Measurements from ENCODE around the gene QPCT. TPM values are rescaled to one million over a fixed set of nuclear protein-coding genes. Genes with fewer than 3 reads are reported as not detected.

QPCT gene
- total and polyA plus RNA-seq, 2 experiments from 2014 or later, result 0.81 to 2.0 TPM

DNA sequence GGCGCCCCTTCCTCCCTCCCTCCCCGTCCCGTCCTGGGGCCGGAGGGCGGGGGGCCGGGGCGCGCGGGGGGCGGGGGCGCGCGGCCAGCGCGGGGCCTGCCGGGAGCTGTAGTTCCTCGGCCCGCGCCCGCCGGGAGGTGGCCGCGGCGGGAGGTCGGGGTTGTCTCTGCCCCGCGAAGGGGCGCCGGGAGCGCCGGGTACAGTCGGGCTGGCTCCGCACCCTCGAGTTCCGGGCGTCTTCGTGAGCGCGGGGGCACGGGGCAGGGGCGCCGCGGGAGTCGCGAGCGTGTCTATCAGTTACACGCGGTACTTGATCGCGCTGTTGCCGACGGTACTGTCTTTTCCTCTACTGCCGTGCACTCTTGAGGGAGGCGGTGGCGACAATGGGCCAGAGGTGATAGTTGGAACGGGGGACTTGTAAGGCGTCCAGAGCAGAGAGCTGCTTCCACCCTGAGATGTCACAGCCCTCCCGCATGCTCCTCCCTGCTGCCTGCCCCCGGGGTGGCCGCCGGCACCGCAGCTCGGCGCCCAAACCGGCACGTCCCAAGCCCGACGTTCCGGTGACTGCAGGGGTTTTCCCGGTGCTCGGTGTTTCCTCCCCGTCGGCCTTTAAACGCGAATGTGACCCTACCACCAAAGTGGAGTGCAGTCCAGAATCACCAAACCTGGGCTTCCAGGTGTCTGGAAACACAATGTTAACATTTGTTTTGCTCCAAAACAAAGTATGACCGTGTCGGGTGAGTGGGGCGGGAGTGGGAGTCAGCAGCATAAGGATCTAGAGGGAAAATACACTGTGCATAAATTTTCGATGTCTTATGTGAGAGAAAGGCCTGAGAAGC lies 19.4 kb upstream of the QPCT start, which contains the start of gene PRKD3:
Gene PRKD3, minus strand, starts transcription at position 48 of the 839 bp plus-strand sequence. CDS start 8,309 bp downstream, outside the sequence.
- H3K4me2 ChIP-seq, result peak within 1 kb of the TSS; percentile 89
- peak within 1 kb of the TSS; percentile 95 for H2AFZ ChIP-seq
- peak within 1 kb of the TSS; percentile 86 for H3K4me3 ChIP-seq
- 2% methylated on average over 53 of the region's 79 CpGs for WGBS (ENCODE audit: low lambda C conversion rate, missing lambda C conversion rate)
- DNase-seq (ENCODE audit: low spot score), result peak; percentile 52
- no peaks in the 10 kb centered on the region for H3K9me2 ChIP-seq (replicated peaks; ENCODE audit: insufficient read depth)
- peaks cover 7% of the 10 kb centered on the region for H3K4me1 ChIP-seq (ENCODE audit: insufficient read depth)
- no peaks in the 10 kb centered on the region for H3K9me3 ChIP-seq (ENCODE audit: low read depth)
- no peaks in the 10 kb centered on the region for H3K27me3 ChIP-seq
- peaks cover 40% of the 10 kb centered on the region for H3K79me2 ChIP-seq
- peak within 1 kb of the TSS; percentile 81 for H3K27ac ChIP-seq
- H4K20me1 ChIP-seq (ENCODE audit: insufficient read depth, poor library complexity, severe bottlenecking), result peaks cover 14% of the 10 kb centered on the region
- no peaks in the 10 kb centered on the region for H3K36me3 ChIP-seq (replicated peaks; ENCODE audit: insufficient read depth, low read depth)
- TF ChIP-seq EZH2phosphoT487 (IDR thresholded peaks at IDR 0.05; ENCODE audit: low read depth, severe bottlenecking, unreplicated experiment) (no peak), EZH2 (IDR thresholded peaks at IDR 0.05; ENCODE audit: borderline replicate concordance) (no peak)
- TF ChIP-seq, protein P1, sequence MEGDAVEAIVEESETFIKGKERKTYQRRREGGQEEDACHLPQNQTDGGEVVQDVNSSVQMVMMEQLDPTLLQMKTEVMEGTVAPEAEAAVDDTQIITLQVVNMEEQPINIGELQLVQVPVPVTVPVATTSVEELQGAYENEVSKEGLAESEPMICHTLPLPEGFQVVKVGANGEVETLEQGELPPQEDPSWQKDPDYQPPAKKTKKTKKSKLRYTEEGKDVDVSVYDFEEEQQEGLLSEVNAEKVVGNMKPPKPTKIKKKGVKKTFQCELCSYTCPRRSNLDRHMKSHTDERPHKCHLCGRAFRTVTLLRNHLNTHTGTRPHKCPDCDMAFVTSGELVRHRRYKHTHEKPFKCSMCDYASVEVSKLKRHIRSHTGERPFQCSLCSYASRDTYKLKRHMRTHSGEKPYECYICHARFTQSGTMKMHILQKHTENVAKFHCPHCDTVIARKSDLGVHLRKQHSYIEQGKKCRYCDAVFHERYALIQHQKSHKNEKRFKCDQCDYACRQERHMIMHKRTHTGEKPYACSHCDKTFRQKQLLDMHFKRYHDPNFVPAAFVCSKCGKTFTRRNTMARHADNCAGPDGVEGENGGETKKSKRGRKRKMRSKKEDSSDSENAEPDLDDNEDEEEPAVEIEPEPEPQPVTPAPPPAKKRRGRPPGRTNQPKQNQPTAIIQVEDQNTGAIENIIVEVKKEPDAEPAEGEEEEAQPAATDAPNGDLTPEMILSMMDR (IDR thresholded peaks at IDR 0.05; ENCODE audit: poor library complexity), result no peak

DNA sequence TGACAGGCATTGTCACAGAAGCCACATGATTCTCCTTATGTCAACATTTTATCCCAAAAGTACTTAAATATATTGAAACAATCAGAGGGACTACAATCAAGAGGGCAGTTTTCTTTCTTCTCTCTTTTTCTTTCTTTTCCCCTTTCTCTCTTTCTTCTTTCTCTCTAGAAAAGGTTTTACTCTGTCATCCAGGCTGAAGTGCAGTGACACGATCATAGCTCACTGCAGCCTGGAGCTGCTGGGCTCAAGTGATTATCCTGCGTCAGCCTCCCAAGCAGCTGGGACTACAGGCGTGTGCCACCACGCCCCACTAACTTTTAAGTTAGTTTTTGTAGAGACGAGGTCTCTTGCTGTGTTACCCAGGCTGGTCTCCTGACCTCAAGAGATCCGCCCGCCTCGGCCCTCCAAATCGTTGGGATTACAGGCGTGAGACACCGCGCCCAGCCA lies 18.8 kb upstream of the QPCT start:
- Histone ChIP-seq H3K4me1 (ENCODE audit: insufficient read depth) (peaks cover 7% of the 10 kb centered on the region), H2AFZ (peak overlapping the region; percentile 95), H3K27ac (peak overlapping the region; percentile 81), H3K9me3 (ENCODE audit: low read depth) (no peaks in the 10 kb centered on the region), H3K36me3 (replicated peaks; ENCODE audit: insufficient read depth, low read depth) (no peaks in the 10 kb centered on the region), H3K9me2 (replicated peaks; ENCODE audit: insufficient read depth) (no peaks in the 10 kb centered on the region), H3K27me3 (no peaks in the 10 kb centered on the region), H3K4me2 (peak overlapping the region; percentile 84), H3K4me3 (peak overlapping the region; percentile 86), H3K79me2 (peaks cover 34% of the 10 kb centered on the region), H4K20me1 (ENCODE audit: insufficient read depth, poor library complexity, severe bottlenecking) (peaks cover 13% of the 10 kb centered on the region)
- no peak for TF ChIP-seq EZH2phosphoT487 (IDR thresholded peaks at IDR 0.05; ENCODE audit: low read depth, severe bottlenecking, unreplicated experiment)
- TF ChIP-seq, protein P1 (IDR thresholded peaks at IDR 0.05; ENCODE audit: poor library complexity), result no peak
- TF ChIP-seq EZH2 (IDR thresholded peaks at IDR 0.05; ENCODE audit: borderline replicate concordance), result no peak
- DNase-seq (ENCODE audit: low spot score), result no peak
- WGBS (ENCODE audit: low lambda C conversion rate, missing lambda C conversion rate), result 86% methylated on average over 12 of the region's 12 CpGs

DNA sequence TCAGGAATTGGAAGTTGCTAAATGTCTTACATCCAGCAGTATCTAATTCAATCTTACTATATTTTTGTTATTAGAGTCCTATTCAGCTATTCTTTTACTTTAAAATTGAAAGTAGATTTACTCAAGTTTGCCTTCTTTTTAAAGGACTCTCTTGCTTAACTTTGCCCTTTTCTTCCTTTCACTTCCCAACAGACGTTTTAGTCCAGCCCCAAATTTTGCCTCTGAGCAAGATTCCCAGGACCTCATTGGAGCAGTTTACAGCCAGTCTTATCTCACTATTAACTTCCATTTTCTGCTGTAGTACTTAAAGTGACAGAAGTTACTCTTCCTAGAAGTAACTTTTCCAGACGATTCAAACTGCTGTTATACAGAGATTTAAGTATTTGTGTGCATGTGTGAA lies 18.1 kb upstream of the QPCT start:
- Histone ChIP-seq H3K27me3 (no peaks in the 10 kb centered on the region), H2AFZ (peak overlapping the region; percentile 54), H3K27ac (peak overlapping the region; percentile 81), H3K4me1 (ENCODE audit: insufficient read depth) (peaks cover 7% of the 10 kb centered on the region), H3K4me2 (peak overlapping the region; percentile 84), H3K9me2 (replicated peaks; ENCODE audit: insufficient read depth) (no peaks in the 10 kb centered on the region), H3K4me3 (peak overlapping the region; percentile 6), H3K36me3 (replicated peaks; ENCODE audit: insufficient read depth, low read depth) (no peaks in the 10 kb centered on the region), H4K20me1 (ENCODE audit: insufficient read depth, poor library complexity, severe bottlenecking) (peaks cover 9% of the 10 kb centered on the region), H3K9me3 (ENCODE audit: low read depth) (no peaks in the 10 kb centered on the region), H3K79me2 (peaks cover 27% of the 10 kb centered on the region)
- 11% methylated on average over 2 of the region's 2 CpGs for WGBS (ENCODE audit: low lambda C conversion rate, missing lambda C conversion rate)
- TF ChIP-seq, protein P1 (IDR thresholded peaks at IDR 0.05; ENCODE audit: poor library complexity), result no peak
- TF ChIP-seq EZH2 (IDR thresholded peaks at IDR 0.05; ENCODE audit: borderline replicate concordance) (no peak), EZH2phosphoT487 (IDR thresholded peaks at IDR 0.05; ENCODE audit: low read depth, severe bottlenecking, unreplicated experiment) (no peak)
- peak; percentile 63 for DNase-seq (ENCODE audit: low spot score)

Data from hepatocyte (in vitro differentiated cells).